OCI-LY7 (cell line): ENCODE data around the gene WNT5A. TPM values are rescaled to one million over a fixed set of nuclear protein-coding genes. Genes with fewer than 3 reads are reported as not detected.

Experiments used
- BruUV-seq: library from RNA; stranded (reverse); fragments of 400-500 nt; replicated peaks from 2 replicates; lab custom pipeline; 2021; lab: Mats Ljungman, UMichigan
- CTCF ChIA-PET: fragments of 300-600 bp; sonication (Branson Sonifier 250); formaldehyde crosslinking; loops from one replicate; lab custom pipeline; 2022; ENCODE audit warnings: antibody characterized with exemption; ENCODE audit not compliant: unreplicated experiment; lab: Charles Lee
- POLR2A ChIA-PET: fragments of 300-600 bp; sonication (Branson Sonifier 250); formaldehyde crosslinking; loops from one replicate; lab custom pipeline; 2022; ENCODE audit warnings: antibody characterized with exemption; lab: Charles Lee
- DNase-seq: peaks from one replicate; pipeline ENCODE4 v3.0.0-alpha.2; 2015; ENCODE audit warnings: low spot score
- H2AFZ ChIP-seq: fragments of 200-600 bp; sonication (generic), shearing (Covaris generic); 2 replicates; pipeline ENCODE4 v1.6.1; 2014; ENCODE audit warnings: mild to moderate bottlenecking, antibody characterized with exemption, low read length, moderate library complexity
- H3K27ac ChIP-seq: fragments of 200-600 bp; sonication (generic); 2 replicates; pipeline ENCODE4 v1.5.1; 2014; ENCODE audit warnings: mixed run types, low read depth, mild to moderate bottlenecking, moderate library complexity, low read length, inconsistent platforms; ENCODE audit not compliant: poor library complexity, severe bottlenecking
- H3K36me3 ChIP-seq: fragments of 200-600 bp; sonication (generic); 2 replicates; pipeline ENCODE4 v1.6.1; 2014; ENCODE audit warnings: mild to moderate bottlenecking, antibody characterized with exemption, low read length, moderate library complexity, mixed read lengths; ENCODE audit not compliant: insufficient read depth
- H3K4me1 ChIP-seq: fragments of 200-600 bp; sonication (generic); 2 replicates; pipeline ENCODE4 v1.5.1; 2014; ENCODE audit warnings: mild to moderate bottlenecking, low read length; ENCODE audit not compliant: insufficient read depth, poor library complexity, severe bottlenecking
- H3K4me2 ChIP-seq: fragments of 200-600 bp; sonication (generic); 2 replicates; pipeline ENCODE4 v1.6.1; 2014; ENCODE audit warnings: mild to moderate bottlenecking, low read length
- H3K4me3 ChIP-seq: fragments of 200-600 bp; sonication (generic); 2 replicates; pipeline ENCODE4 v1.5.1; 2014; ENCODE audit warnings: mild to moderate bottlenecking, low read depth, low read length; ENCODE audit not compliant: poor library complexity, severe bottlenecking
- H3K79me2 ChIP-seq: fragments of 200-600 bp; sonication (generic); 2 replicates; pipeline ENCODE4 v1.6.1; 2016; ENCODE audit warnings: low read depth, mild to moderate bottlenecking, low read length, moderate library complexity, mixed read lengths; ENCODE audit not compliant: insufficient read depth
- H3K9me2 ChIP-seq: fragments of 200-600 bp; sonication (generic); 2 replicates; pipeline ENCODE4 v1.6.1; 2016; ENCODE audit warnings: mild to moderate bottlenecking, low read length, mixed read lengths; ENCODE audit not compliant: insufficient read depth
- H3K9me3 ChIP-seq: fragments of 200-600 bp; sonication (generic); 2 replicates; pipeline ENCODE4 v1.6.1; 2014; ENCODE audit warnings: mild to moderate bottlenecking, mixed run types, low read length, mixed read lengths
- H4K20me1 ChIP-seq: fragments of 200-600 bp; sonication (generic); 2 replicates; pipeline ENCODE4 v1.6.1; 2014; ENCODE audit warnings: mild to moderate bottlenecking, antibody characterized with exemption, low read length, moderate library complexity, mixed read lengths; ENCODE audit not compliant: insufficient read depth
- EZH2phosphoT487 ChIP-seq: fragments of 200-600 bp; sonication (generic); IDR thresholded peaks from 2 replicates; pipeline ENCODE4 v1.6.1; 2018; ENCODE audit warnings: low read depth, borderline replicate concordance, mild to moderate bottlenecking, mixed run types, antibody characterized with exemption, low read length, moderate library complexity, mixed read lengths
- intact Hi-C: fragments of 100-400 bp; cut with micrococcal nuclease; formaldehyde crosslinking; loops from one replicate; pipeline ENCODE4 v1.10.0; 2022; ENCODE audit not compliant: unreplicated experiment
- total RNA-seq, 2 experiments: library from RNA; depleted of rRNA in 1 of 2; stranded (reverse); fragments of >200 nt in 1 of 2; shearing (Covaris generic) in 1 of 2; gene quantifications; 2 replicates each; pipeline ENCODE4 v1.2.3, GENCODE V29; 2014 to 2022
- TF ChIP-seq, protein P1 (sequence below): fragments of 200-600 bp; sonication (generic); conservative IDR thresholded peaks from 2 replicates; pipeline ENCODE4 v1.5.1; 2014; ENCODE audit warnings: mild to moderate bottlenecking, antibody characterized with exemption, low read length, moderate library complexity, mixed read lengths

The WNT5A gene
- total RNA-seq, 2 experiments from 2014 or later, result 4.6 to 18.1 TPM

DNA sequence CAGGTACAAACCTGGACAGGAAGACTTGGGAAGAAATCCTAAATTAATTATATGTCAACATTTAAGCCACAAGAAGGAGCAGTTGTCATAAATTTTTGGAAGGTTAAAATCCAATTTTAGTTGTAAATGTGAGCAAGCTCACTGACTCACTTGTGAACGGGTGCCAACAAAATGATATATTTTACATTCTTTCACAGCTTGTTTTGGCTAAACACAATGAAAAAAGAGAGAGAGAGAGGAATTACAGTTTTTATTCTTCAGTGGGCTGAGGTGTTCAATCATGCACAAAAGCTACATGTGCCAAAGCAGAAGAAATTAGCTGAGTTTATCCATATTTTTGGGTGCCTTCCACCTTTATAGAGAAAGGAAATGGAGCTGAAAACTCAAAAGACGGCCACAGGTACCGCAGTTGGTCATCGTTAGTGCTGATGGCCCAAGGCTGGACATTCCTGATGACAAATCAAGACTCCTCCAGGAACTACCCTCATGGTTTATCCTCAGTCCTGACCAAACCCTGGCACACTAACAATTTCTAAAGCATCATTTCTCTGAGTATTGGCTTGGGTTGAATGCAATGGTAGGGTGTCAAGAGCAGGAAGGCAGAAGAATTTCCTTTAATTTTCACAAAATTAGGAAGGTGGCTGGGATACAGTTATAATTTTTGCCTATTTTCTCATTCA, 37.6 kb upstream of the WNT5A start:
- no peak for DNase-seq
- CTCF ChIA-PET, result no interaction called here
- H3K9me2 ChIP-seq, result no peaks in the 10 kb centered on the region
- H3K9me3 ChIP-seq, result no peaks in the 10 kb centered on the region
- H3K4me2 ChIP-seq, result no peak overlapping the region
- intact Hi-C loops, result no loop called here
- H3K4me1 ChIP-seq, result peaks cover 22% of the 10 kb centered on the region
- no TSS peak for BruUV-seq
- H3K79me2 ChIP-seq, result no peaks in the 10 kb centered on the region
- POLR2A ChIA-PET, result interaction anchor here (0.6 to 0.7 kb wide), 4 partner anchors 16 to 1708 kb away, joined by 3 to 6 read pairs (median 4); no protein-coding TSS in a partner anchor
- no peak overlapping the region for H3K4me3 ChIP-seq
- H2AFZ ChIP-seq, result no peak overlapping the region
- H3K27ac ChIP-seq, result no peak overlapping the region
- TF ChIP-seq, protein P1, sequence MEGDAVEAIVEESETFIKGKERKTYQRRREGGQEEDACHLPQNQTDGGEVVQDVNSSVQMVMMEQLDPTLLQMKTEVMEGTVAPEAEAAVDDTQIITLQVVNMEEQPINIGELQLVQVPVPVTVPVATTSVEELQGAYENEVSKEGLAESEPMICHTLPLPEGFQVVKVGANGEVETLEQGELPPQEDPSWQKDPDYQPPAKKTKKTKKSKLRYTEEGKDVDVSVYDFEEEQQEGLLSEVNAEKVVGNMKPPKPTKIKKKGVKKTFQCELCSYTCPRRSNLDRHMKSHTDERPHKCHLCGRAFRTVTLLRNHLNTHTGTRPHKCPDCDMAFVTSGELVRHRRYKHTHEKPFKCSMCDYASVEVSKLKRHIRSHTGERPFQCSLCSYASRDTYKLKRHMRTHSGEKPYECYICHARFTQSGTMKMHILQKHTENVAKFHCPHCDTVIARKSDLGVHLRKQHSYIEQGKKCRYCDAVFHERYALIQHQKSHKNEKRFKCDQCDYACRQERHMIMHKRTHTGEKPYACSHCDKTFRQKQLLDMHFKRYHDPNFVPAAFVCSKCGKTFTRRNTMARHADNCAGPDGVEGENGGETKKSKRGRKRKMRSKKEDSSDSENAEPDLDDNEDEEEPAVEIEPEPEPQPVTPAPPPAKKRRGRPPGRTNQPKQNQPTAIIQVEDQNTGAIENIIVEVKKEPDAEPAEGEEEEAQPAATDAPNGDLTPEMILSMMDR, result no peak
- no peak for TF ChIP-seq EZH2phosphoT487
- H3K36me3 ChIP-seq, result no peaks in the 10 kb centered on the region
- no peaks in the 10 kb centered on the region for H4K20me1 ChIP-seq

DNA sequence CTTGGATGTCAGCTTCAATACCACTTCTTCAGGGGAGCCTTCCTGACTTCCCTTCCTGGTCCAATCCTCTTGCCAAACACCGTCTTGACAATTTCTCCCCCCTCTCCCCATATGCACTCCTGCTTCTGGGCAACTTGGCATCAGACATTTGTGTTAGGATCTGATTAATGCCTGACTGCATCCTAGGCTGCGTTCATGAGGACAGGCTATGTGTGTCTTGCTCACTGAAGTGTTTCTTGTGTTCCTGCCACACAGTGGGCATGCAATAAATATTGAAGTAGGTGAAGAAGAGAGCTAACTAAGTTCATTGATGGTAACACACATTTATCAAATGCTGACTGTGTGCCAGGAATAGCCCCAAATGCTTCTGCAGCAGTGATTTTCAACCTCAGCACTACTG, 36.4 kb upstream of the WNT5A start:
- no peak for DNase-seq
- H3K9me3 ChIP-seq, result no peaks in the 10 kb centered on the region
- CTCF ChIA-PET, result no interaction called here

More for the DNA sequence above, 36.4 kb upstream of the WNT5A start:
- no peak overlapping the region for H3K4me2 ChIP-seq
- H2AFZ ChIP-seq, result no peak overlapping the region
- H4K20me1 ChIP-seq, result no peaks in the 10 kb centered on the region
- no TSS peak for BruUV-seq
- intact Hi-C loops, result no loop called here
- no peak overlapping the region for H3K27ac ChIP-seq
- no peaks in the 10 kb centered on the region for H3K36me3 ChIP-seq
- H3K9me2 ChIP-seq, result no peaks in the 10 kb centered on the region
- H3K4me3 ChIP-seq, result no peak overlapping the region
- peaks cover 22% of the 10 kb centered on the region for H3K4me1 ChIP-seq
- no peak for TF ChIP-seq EZH2phosphoT487
- TF ChIP-seq, protein P1, result no peak
- POLR2A ChIA-PET, result no interaction called here
- H3K79me2 ChIP-seq, result no peaks in the 10 kb centered on the region
